SK-N-SH treated with all-trans-retinoic acid at 6 μM for 48 hours (cell line): ENCODE results near the gene RAMP1.
"Not testable (repeated sequence)": the region's sequence is repeated elsewhere in the genome, so short reads cannot be mapped to it uniquely, and the experiment has no call there.

Source experiments
- ATAC-seq: fragments of 200-7000 bp; cut with Tn5 transposase; 3 replicates; pipeline ENCODE4 v1.9.1; 2020; ENCODE audit warnings: mild to moderate bottlenecking, moderate library complexity
- BACH2 ChIP-seq: fragments of 250-450 bp; sonication (Bioruptor Pico); IDR thresholded peaks from 2 replicates; pipeline ENCODE4 v1.9.0; 2021; ENCODE audit warnings: mild to moderate bottlenecking, borderline replicate concordance
- CSDC2 ChIP-seq: fragments of 250-450 bp; sonication (Bioruptor Pico); IDR thresholded peaks from 2 replicates; pipeline ENCODE4 v1.5.0; 2020; ENCODE audit warnings: mild to moderate bottlenecking, moderate library complexity
- ESRRG ChIP-seq: fragments of 250-450 bp; sonication (Bioruptor Pico); IDR thresholded peaks from 2 replicates; pipeline ENCODE4 v1.6.1; 2021; ENCODE audit warnings: mild to moderate bottlenecking
- GLIS3 ChIP-seq: fragments of 250-450 bp; sonication (Bioruptor Pico); IDR thresholded peaks from 2 replicates; pipeline ENCODE4 v1.5.0; 2020; ENCODE audit warnings: mild to moderate bottlenecking, moderate library complexity
- ISL1 ChIP-seq: fragments of 250-450 bp; sonication (Bioruptor Pico); IDR thresholded peaks from 2 replicates; pipeline ENCODE4 v2.1.2; 2022; ENCODE audit warnings: mild to moderate bottlenecking, moderate library complexity
- OSR1 ChIP-seq: fragments of 250-450 bp; sonication (Bioruptor Pico); IDR thresholded peaks from 2 replicates; pipeline ENCODE4 v1.8.0; 2022; ENCODE audit warnings: moderate library complexity, mild to moderate bottlenecking, inconsistent platforms
- PPARA ChIP-seq: fragments of 250-450 bp; sonication (Bioruptor Pico); IDR thresholded peaks from 2 replicates; pipeline ENCODE4 v1.5.0; 2020; ENCODE audit warnings: mild to moderate bottlenecking, borderline replicate concordance
- RARB ChIP-seq: fragments of 250-450 bp; sonication (Bioruptor Pico); IDR thresholded peaks from 2 replicates; pipeline ENCODE4 v1.8.0; 2021; ENCODE audit warnings: mild to moderate bottlenecking, moderate library complexity
- SNAI2 ChIP-seq: fragments of 250-450 bp; sonication (Bioruptor Pico); IDR thresholded peaks from 2 replicates; pipeline ENCODE4 v1.5.0; 2020; ENCODE audit warnings: mild to moderate bottlenecking, moderate library complexity
- TCF4 ChIP-seq: fragments of 250-450 bp; sonication (Bioruptor Pico); IDR thresholded peaks from 2 replicates; pipeline ENCODE4 v1.8.0; 2021; ENCODE audit warnings: mild to moderate bottlenecking, moderate library complexity, borderline replicate concordance
- TOX ChIP-seq: fragments of 250-450 bp; sonication (Bioruptor Pico); IDR thresholded peaks from 2 replicates; pipeline ENCODE4 v1.8.0; 2021; ENCODE audit warnings: mild to moderate bottlenecking, moderate library complexity, borderline replicate concordance
- ZC3H10 ChIP-seq: fragments of 250-450 bp; sonication (Bioruptor Pico); IDR thresholded peaks from 2 replicates; pipeline ENCODE4 v1.5.1; 2021; ENCODE audit warnings: mild to moderate bottlenecking, moderate library complexity
- ZFP30 ChIP-seq: fragments of 450-650 bp; formaldehyde crosslinking; IDR thresholded peaks from 2 replicates; pipeline ENCODE4 v1.5.0; 2022; ENCODE audit warnings: mild to moderate bottlenecking, moderate library complexity
- ZNF565 ChIP-seq: fragments of 450-650 bp; formaldehyde crosslinking; conservative IDR thresholded peaks from 2 replicates; pipeline ENCODE4 v1.5.0; 2020; ENCODE audit warnings: low read depth, mild to moderate bottlenecking, moderate library complexity
- ZNF70 ChIP-seq: fragments of 450-650 bp; formaldehyde crosslinking; IDR thresholded peaks from 2 replicates; pipeline ENCODE4 v1.5.0; 2020; ENCODE audit warnings: mild to moderate bottlenecking, moderate library complexity
- ZNF8 ChIP-seq: fragments of 450-650 bp; formaldehyde crosslinking; IDR thresholded peaks from 2 replicates; pipeline ENCODE4 v1.5.0; 2020; ENCODE audit warnings: mild to moderate bottlenecking, moderate library complexity
- TF ChIP-seq, protein P1 (sequence below): fragments of 250-450 bp; sonication (Bioruptor Pico); IDR thresholded peaks from 2 replicates; pipeline ENCODE4 v1.5.1; 2021; ENCODE audit warnings: mild to moderate bottlenecking, moderate library complexity
- TF ChIP-seq, protein P2 (sequence below): fragments of 250-450 bp; sonication (Bioruptor Pico); IDR thresholded peaks from 2 replicates; pipeline ENCODE4 v1.8.0; 2020; ENCODE audit warnings: mild to moderate bottlenecking, moderate library complexity, borderline replicate concordance
- TF ChIP-seq, protein P3 (sequence below): fragments of 250-450 bp; sonication (Bioruptor Pico); IDR thresholded peaks from 2 replicates; pipeline ENCODE4 v1.8.0; 2021; ENCODE audit warnings: low read depth, mild to moderate bottlenecking, moderate library complexity, borderline replicate concordance
- TF ChIP-seq, protein P4 (sequence below): fragments of 250-450 bp; sonication (Bioruptor Pico); IDR thresholded peaks from 2 replicates; pipeline ENCODE4 v1.5.1; 2020; ENCODE audit warnings: low read depth, mild to moderate bottlenecking, moderate library complexity

RAMP1 gene

DNA sequence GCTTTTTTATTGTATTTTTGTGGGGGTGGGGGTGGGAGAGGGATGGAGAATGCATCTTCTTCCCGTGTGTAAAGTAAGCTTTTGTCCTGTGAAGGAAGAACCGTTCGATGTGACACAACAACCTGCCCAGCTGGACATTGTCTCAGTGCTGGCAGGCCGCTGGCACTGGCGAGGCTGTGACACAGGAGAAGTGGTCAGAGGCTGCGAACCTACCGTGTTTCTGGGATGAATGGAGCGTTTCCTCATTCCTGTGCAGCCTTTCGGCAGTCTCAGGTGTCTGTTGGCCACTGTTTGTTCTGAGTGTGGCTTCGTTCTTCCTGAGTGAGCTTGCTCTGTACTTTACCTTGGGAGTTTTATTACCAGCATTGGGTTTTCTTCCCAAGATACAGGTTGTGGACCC, 8.0 kb downstream of the RAMP1 start:
- no peak for TF ChIP-seq TOX (CRISPR knock-in tag)
- no peak for ATAC-seq

DNA sequence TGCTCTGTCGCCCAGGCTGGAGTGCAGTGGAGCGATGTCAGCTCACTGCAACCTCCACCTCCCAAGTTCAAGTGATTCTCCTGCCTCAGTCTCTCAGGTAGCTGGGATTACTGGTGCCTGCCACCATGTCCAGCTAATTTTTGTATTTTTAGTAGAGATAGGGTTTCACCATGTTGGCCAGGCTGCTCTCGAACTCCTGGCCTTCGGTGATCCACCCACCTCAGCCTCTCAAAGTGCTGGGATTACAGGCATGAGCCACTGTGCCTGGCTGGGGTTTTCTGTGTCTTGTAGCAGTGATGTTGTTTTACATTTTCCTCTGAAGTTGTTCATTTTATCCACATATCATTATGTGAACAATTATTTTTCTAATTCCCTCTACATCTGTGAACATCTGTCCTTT, 8.7 kb downstream of the RAMP1 start:
- ATAC-seq, result not testable (repeated sequence)

DNA sequence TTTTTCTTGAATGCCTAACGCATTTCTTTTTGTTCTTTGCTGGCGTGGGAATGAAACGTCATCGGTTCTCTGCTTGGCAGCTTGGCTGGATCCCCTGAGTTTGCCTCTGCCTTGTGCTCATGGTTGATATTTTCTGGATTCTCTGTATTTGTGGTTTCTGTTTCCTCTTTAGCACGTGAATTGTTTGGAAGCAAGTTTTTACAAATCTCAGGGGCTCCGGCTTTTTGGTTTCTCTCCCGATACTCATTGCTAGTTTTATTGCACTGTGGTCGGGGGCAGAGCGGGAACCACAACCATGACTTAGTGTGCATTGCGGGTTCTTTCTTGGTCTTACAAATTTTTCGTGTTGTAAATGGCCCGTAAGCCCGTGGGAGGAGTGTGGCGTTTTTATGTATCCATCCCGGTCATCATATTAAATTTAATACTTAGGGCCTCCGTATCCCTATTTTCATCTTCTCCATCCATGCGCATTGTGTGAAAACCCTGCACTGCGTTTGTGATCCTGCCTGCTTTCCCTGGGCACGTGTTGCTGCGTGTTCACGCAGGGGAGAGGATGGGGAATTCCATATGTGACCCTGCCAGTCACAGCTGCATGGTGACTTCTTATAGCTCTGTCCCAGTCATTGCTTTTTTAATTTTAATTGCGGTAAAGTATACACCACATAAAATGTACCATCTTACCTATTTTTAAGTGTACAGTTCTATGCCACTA, 9.4 kb downstream of the RAMP1 start:
- ATAC-seq, result no peak
- TF ChIP-seq ZC3H10, result no peak
- no peak for TF ChIP-seq ZNF70 (CRISPR knock-in tag)
- TF ChIP-seq PPARA (CRISPR knock-in tag), result no peak
- TF ChIP-seq ISL1, result no peak
- no peak for TF ChIP-seq ESRRG (CRISPR knock-in tag)
- TF ChIP-seq, protein P1, sequence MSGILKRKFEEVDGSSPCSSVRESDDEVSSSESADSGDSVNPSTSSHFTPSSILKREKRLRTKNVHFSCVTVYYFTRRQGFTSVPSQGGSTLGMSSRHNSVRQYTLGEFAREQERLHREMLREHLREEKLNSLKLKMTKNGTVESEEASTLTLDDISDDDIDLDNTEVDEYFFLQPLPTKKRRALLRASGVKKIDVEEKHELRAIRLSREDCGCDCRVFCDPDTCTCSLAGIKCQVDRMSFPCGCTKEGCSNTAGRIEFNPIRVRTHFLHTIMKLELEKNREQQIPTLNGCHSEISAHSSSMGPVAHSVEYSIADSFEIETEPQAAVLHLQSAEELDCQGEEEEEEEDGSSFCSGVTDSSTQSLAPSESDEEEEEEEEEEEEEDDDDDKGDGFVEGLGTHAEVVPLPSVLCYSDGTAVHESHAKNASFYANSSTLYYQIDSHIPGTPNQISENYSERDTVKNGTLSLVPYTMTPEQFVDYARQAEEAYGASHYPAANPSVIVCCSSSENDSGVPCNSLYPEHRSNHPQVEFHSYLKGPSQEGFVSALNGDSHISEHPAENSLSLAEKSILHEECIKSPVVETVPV, result no peak
- TF ChIP-seq, protein P2, sequence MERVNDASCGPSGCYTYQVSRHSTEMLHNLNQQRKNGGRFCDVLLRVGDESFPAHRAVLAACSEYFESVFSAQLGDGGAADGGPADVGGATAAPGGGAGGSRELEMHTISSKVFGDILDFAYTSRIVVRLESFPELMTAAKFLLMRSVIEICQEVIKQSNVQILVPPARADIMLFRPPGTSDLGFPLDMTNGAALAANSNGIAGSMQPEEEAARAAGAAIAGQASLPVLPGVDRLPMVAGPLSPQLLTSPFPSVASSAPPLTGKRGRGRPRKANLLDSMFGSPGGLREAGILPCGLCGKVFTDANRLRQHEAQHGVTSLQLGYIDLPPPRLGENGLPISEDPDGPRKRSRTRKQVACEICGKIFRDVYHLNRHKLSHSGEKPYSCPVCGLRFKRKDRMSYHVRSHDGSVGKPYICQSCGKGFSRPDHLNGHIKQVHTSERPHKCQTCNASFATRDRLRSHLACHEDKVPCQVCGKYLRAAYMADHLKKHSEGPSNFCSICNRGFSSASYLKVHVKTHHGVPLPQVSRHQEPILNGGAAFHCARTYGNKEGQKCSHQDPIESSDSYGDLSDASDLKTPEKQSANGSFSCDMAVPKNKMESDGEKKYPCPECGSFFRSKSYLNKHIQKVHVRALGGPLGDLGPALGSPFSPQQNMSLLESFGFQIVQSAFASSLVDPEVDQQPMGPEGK, result no peak
- TF ChIP-seq ZFP30, result no peak
- TF ChIP-seq, protein P3, sequence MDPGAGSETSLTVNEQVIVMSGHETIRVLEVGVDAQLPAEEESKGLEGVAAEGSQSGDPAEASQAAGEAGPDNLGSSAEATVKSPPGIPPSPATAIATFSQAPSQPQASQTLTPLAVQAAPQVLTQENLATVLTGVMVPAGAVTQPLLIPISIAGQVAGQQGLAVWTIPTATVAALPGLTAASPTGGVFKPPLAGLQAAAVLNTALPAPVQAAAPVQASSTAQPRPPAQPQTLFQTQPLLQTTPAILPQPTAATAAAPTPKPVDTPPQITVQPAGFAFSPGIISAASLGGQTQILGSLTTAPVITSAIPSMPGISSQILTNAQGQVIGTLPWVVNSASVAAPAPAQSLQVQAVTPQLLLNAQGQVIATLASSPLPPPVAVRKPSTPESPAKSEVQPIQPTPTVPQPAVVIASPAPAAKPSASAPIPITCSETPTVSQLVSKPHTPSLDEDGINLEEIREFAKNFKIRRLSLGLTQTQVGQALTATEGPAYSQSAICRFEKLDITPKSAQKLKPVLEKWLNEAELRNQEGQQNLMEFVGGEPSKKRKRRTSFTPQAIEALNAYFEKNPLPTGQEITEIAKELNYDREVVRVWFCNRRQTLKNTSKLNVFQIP (CRISPR knock-in tag), result no peak
- no peak for TF ChIP-seq GLIS3
- no peak for TF ChIP-seq ZNF565 (CRISPR knock-in tag)
- no peak for TF ChIP-seq BACH2 (CRISPR knock-in tag)
- no peak for TF ChIP-seq SNAI2 (CRISPR knock-in tag)

DNA sequence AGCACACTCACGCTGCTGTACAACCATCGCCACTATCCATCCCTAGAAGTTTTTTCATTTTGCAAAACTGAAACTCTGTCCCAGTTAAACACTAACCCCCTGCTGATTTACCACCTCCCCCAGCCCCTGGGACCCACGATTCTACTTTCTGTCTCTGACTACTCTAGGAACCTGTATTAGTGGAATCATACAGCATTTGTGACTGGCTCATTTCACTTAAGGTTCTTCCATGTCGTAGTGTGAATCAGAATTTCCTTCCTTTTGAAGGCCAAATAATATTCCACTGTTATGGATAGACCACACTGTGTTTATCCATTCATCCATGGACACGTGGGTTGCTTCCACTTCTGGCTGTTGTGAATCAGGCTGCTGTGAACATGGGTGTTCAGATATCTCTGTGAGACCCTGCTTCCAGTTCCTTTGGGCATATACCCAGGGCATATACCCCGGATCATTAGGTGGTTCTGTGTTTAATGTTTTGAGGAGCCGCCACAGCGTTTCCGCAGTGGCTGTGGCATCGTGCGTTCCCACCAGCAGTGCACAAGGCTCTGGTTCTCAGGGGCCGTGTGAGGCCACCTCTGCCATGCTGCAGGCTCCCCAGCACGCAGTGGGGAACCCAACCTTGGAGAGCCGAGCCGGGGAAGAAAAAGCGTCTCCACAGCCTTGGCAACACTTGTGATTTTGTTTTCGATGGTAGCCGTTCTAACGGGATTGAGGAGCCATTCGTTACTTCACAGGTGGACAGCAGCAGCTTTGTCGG, 10.1 kb downstream of the RAMP1 start:
- TF ChIP-seq GLIS3 (no peak), ZNF8 (CRISPR knock-in tag) (no peak), RARB (CRISPR knock-in tag) (no peak), BACH2 (CRISPR knock-in tag) (no peak)
- TF ChIP-seq, protein P4, sequence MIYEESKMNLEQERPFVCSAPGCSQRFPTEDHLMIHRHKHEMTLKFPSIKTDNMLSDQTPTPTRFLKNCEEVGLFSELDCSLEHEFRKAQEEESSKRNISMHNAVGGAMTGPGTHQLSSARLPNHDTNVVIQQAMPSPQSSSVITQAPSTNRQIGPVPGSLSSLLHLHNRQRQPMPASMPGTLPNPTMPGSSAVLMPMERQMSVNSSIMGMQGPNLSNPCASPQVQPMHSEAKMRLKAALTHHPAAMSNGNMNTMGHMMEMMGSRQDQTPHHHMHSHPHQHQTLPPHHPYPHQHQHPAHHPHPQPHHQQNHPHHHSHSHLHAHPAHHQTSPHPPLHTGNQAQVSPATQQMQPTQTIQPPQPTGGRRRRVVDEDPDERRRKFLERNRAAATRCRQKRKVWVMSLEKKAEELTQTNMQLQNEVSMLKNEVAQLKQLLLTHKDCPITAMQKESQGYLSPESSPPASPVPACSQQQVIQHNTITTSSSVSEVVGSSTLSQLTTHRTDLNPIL (CRISPR knock-in tag), result no peak
- no peak for ATAC-seq

DNA sequence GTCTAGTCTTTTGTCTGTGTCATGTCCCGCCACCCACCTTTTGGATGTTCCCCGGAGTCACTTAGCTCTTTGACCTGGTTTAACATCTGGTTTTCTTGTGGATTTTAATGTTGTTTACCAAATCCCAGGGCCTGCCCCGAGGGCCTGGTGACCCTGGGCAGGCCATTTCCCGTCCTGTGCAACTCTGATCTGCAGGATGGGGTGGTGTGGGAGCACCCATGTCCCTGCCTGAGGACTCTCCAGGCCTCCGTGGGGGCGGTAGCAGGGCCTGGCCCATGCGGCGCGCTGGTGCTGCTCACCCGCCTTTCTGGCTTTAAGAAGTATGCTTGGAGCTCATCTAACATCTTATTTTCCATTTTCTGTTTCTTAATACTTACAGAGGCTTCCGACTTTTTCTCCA, 10.7 kb downstream of the RAMP1 start:
- no peak for ATAC-seq
- TF ChIP-seq, protein P3 (CRISPR knock-in tag), result no peak
- no peak for TF ChIP-seq PPARA (CRISPR knock-in tag)
- no peak for TF ChIP-seq TOX (CRISPR knock-in tag)
- no peak for TF ChIP-seq SNAI2 (CRISPR knock-in tag)
- TF ChIP-seq ESRRG (CRISPR knock-in tag), result no peak
- no peak for TF ChIP-seq TCF4 (CRISPR knock-in tag)
- TF ChIP-seq ZNF8 (CRISPR knock-in tag), result no peak
- TF ChIP-seq, protein P4 (CRISPR knock-in tag), result no peak
- TF ChIP-seq OSR1 (CRISPR knock-in tag), result no peak
- TF ChIP-seq GLIS3, result no peak
- TF ChIP-seq ZFP30, result no peak
- TF ChIP-seq RARB (CRISPR knock-in tag), result no peak
- TF ChIP-seq ZNF565 (CRISPR knock-in tag), result no peak
- TF ChIP-seq ISL1, result no peak
- TF ChIP-seq, protein P2, result no peak
- TF ChIP-seq CSDC2 (CRISPR knock-in tag), result no peak
